K562 (cell line): ENCODE results near the gene BCKDK.

ENCODE experiments used
- ADNP ChIP-seq: fragments of 200-800 bp; sonication (Bioruptor generic); IDR thresholded peaks from 2 replicates; pipeline ENCODE4 v1.6.1; 2016; ENCODE audit warnings: missing genetic modification characterization, missing compliant biosample characterization
- CREB1 ChIP-seq, 2 experiments: sonication (generic) in 1 of 2; formaldehyde crosslinking in 1 of 2; IDR thresholded peaks; 2 replicates each; pipeline versions ENCODE4 v1.6.1 to v1.8.0; 2012 to 2022; ENCODE audit warnings: inconsistent platforms in 1 of 2, mild to moderate bottlenecking in 1 of 2, missing genetic modification reagents in 1 of 2, moderate library complexity in 1 of 2

DNA sequence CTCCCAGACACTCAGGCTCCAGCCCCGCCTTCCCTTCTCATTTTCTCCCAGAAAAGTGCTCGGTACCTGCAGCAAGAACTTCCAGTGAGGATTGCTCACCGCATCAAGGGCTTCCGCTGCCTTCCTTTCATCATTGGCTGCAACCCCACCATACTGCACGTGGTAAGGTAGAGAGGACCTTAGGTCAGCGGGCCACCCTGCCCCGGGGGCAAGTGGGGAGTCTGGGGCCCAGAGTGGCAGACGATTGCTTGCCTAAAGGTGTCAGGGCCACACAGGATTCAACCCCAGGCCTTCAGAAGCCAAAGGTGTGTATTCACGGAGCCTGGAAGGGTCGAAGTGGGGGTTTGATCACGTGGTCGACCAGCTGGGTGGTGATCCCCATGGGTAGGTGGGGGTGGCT, 1.4 kb downstream of the BCKDK start:
- no peak for TF ChIP-seq CREB1 (IDR thresholded peaks at IDR 0.05)
- TF ChIP-seq CREB1 (CRISPR knock-in tag; IDR thresholded peaks at IDR 0.05), result no peak
- TF ChIP-seq ADNP (tag), result no peak
